ENCODE data around the gene TM9SF1.
A peak's percentile ranks its signal among the peaks of the same experiment; 100 is the strongest.

The TM9SF1 gene

DNA sequence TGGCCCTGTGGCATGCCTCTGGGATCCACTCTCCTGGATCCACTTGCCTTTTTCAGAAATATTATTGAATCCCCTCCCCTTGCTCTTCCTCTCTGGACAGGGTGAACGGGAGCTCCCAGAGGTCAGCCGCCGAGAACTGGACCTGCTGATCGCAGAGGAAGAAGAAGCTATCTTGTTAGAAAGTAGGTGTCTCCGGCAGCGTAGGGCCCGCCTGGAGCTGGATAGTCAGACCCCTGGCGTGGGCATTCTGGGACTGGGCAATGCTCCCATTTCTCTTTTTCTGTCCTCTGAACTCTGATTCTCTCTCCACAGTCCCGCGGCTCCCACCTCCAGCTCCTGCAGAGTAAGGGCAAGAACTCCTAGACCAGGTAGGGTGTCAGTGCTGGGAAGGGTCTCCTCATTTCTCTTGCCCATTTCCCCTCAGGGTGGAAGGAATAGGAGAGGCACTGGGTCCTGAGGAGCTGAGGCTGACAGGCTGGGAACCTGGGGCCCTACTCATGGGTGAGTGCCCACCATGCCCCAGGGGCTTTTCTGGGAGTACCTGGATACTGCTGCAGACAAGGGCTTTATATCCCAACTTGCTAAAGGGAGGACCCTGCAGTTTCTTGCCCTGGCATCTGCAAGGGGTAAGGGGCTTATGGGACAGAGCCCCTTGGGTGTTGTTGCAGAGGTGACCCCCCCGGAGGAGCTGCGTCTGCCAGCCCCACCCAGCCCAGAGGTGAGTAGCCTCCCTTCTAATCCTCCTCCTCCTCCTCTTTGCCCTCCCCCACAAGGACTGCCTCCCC lies 18.0 kb downstream of the TM9SF1 start:
- no peak for DNase-seq

DNA sequence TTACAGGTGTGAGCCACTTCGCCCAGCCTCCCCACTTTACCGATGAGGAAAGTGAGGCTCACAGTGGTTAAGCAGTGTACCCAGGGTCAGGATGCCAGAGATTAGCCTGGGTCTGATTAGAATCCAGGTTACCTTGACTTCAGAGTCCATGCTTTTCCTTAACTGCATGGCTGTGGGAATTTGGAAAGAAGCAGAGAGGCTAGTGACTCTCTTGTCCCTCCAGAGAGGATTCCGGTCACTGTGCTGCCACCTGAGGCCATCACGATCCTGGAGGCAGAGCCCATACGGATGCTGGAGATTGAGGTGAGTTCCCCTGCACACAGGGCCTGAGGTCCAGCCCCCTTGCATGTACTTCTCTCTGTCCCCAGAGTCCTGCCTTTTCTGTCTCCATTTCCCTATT lies 18.6 kb downstream of the TM9SF1 start:
- no peak for DNase-seq

GRCh38 chr14:24172871-24173281 lies 22.4 kb downstream of the TM9SF1 start:
- no peak for DNase-seq

GRCh38 chr14:24172261-24172860 lies 22.9 kb downstream of the TM9SF1 start:
- no peak for DNase-seq

GRCh38 chr14:24171422-24172260 lies 23.6 kb downstream of the TM9SF1 start, which contains the start of gene REC8:
TSS of gene REC8 (plus strand) at chr14:24172080. CDS start at chr14:24172553, 473 bp downstream.
- DNase-seq = peak; percentile 62

DNA sequence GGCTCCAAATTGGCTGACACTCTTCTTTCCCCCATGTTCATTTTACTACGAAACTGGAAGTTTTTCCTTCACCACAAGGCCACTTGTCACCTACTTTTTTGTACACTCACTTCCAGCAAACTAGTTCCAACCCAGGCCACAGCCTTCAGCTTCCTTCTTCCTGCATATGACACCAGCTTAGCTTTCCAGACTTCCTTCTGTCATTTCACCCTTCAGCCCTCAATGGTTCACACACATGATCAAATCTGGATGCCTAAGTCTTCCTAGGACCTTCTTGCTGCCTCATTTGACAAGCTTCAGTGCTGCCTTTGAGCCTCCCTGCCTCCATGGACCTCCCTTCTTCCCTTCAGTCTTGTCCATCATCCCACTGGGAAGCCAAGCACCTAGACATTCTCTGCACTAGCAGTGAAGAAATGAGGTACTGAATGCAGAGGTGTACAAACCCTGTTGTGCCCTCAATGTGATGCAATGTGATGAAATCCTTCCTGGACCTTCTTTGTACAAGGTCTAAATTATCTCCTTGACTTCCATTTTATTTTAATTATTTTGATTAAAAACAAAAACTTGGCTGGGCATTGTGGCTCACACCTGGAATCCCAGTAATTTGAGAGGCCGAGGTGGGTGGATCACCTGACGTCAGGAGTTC lies 27.6 kb downstream of the TM9SF1 start:
- DNase-seq = no peak

GRCh38 chr14:24165785-24166184 lies 29.5 kb downstream of the TM9SF1 start:
- no peak for DNase-seq

GRCh38 chr14:24164518-24164991 lies 30.7 kb downstream of the TM9SF1 start:
- DNase-seq = no peak

DNA sequence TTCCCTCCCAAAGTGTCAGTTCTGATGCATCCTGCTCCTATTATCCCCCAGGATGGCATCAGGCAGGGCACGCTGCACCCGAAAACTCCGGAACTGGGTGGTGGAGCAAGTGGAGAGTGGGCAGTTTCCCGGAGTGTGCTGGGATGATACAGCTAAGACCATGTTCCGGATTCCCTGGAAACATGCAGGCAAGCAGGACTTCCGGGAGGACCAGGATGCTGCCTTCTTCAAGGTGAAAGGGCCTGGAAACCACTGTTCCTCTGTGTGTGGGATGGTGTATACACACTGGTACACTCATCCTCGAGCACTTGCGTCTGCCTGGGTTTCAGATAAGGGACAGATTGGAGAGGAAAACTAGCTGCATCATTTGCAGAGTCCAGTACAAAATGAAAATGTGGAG lies 33.1 kb downstream of the TM9SF1 start:
- DNase-seq = no peak

- peak; percentile 97 for DNase-seq
These were observed 34.1 kb downstream of the TM9SF1 start, which contains the start of gene IRF9 for GRCh38 chr14:24160850-24161804. TSS of gene IRF9 (plus strand) at chr14:24161265. CDS start at chr14:24162145, 880 bp downstream.

GRCh38 chr14:24160499-24160849 lies 34.8 kb downstream of the TM9SF1 start:
- DNase-seq = no peak

DNA sequence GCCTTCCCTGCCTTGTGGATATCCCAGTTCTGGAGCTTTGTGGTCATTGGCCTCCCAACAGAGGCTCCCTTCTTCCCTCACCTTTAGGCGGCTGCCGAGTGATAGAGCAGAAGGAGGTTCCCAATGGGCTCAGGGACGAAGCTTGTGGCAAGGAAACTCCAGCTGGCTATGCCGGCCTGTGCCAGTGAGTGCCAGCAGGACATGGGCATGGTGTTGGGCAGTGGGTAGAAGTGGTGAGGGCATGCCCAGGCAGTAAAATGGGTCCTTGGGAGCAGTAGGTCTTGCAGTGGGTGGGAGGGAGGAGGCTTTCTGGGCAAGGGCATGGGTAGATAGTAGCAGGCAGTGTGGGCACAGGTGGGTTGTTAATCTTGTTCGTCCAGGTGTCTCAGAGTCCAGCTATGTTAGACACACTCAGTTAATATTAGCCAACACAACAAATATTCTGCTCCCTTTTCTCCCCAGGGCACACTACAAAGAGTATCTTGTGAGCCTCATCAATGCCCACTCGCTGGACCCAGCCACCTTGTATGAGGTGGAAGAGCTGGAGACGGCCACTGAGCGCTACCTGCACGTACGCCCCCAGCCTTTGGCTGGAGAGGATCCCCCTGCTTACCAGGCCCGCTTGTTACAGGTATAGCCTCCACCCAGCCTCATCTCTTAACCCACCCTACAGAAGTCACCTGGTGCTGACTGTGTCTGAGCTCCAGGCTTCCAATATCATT lies 35.3 kb downstream of the TM9SF1 start:
- no peak for DNase-seq

DNA sequence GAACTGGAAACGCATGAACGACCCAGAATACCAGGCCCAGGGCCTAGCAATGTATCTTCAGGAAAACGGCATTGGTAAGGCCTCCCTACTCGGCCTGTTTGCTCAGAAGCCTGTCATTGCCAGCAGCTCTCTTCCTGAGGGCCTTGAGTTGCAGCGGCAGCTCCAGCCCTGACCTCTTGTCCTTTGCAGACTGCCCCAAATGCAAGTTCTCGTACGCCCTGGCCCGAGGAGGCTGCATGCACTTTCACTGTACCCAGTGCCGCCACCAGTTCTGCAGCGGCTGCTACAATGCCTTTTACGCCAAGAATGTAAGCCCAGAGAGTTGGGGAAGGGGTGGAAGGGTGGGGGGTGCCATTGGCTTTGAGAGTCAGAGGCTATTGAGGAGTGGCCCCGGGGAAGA lies 37.9 kb downstream of the TM9SF1 start:
- DNase-seq = no peak

- DNase-seq = no peak
These were observed 38.4 kb downstream of the TM9SF1 start for GRCh38 chr14:24156840-24157239.

GRCh38 chr14:24155100-24155499 lies 40.1 kb downstream of the TM9SF1 start:
- DNase-seq = no peak

GRCh38 chr14:24151404-24152080 lies 43.7 kb downstream of the TM9SF1 start:
- DNase-seq = no peak

DNA sequence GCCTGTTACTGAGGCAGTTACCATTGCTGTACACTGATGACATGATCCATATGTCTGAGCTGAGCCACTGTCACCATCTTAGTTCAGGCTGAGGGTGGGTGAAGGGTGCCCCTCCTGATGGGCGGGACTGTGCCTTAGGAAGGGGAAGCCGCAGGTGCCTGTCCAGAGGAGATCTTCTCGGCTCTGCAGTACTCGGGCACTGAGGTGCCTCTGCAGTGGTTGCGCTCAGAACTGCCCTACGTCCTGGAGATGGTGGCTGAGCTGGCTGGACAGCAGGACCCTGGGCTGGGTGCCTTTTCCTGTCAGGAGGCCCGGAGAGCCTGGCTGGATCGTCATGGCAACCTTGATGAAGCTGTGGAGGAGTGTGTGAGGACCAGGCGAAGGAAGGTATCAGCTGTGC lies 44.2 kb downstream of the TM9SF1 start:
- DNase-seq = no peak

DNA sequence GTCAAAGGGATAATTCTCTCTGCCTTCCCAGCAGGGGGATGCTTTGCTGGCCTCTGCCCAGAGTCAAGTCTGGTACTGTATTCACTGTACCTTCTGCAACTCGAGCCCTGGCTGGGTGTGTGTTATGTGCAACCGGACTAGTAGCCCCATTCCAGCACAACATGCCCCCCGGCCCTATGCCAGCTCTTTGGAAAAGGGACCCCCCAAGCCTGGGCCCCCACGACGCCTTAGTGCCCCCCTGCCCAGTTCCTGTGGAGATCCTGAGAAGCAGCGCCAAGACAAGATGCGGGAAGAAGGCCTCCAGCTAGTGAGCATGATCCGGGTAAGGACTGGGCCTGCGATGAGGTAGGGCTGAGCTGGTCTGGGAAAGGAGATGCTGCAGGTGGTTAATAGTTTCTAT lies 44.7 kb downstream of the TM9SF1 start:
- DNase-seq = no peak

- no peak for DNase-seq
These were observed 45.2 kb downstream of the TM9SF1 start for GRCh38 chr14:24150061-24150460.

DNA sequence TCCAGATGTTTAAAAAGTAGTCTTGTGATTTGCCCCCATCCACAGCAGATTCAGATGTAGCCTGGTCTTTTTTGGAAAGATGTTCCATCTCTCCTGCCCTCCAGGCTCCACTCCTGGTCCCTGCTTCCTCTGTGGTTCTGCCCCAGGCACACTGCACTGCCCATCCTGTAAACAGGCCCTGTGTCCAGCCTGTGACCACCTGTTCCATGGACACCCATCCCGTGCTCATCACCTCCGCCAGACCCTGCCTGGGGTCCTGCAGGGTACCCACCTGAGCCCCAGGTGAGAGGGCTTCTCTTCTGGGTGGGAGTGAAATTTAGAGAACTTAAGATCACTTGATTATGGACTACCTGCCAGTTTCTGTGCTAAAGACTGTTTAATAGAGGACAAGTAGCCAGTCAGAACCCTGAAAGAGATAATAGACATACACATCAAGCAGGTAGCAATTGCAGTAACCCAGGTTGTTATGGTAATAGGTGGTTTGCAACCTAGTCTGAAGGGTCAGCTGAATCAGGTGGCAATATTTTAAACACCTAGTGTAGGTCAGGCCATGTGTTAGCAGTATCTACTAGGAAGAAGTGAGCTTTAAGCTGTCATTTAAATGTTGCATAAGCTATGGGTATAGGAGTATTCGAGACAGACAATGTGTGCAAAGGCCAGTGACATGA lies 45.8 kb downstream of the TM9SF1 start:
- DNase-seq = no peak

Measured in CD4-positive, alpha-beta T cell treated with Interleukin-4 for 4 hours (primary cell).